HG03135 (cell line): Measurements from ENCODE around the gene ESPNL.

Source experiments
- ATAC-seq: cut with Tn5 transposase; IDR thresholded peaks from one replicate; pipeline ENCODE4 v1.9.1; 2021; ENCODE audit warnings: mild to moderate bottlenecking, moderate library complexity; ENCODE audit not compliant: unreplicated experiment

ESPNL gene

DNA sequence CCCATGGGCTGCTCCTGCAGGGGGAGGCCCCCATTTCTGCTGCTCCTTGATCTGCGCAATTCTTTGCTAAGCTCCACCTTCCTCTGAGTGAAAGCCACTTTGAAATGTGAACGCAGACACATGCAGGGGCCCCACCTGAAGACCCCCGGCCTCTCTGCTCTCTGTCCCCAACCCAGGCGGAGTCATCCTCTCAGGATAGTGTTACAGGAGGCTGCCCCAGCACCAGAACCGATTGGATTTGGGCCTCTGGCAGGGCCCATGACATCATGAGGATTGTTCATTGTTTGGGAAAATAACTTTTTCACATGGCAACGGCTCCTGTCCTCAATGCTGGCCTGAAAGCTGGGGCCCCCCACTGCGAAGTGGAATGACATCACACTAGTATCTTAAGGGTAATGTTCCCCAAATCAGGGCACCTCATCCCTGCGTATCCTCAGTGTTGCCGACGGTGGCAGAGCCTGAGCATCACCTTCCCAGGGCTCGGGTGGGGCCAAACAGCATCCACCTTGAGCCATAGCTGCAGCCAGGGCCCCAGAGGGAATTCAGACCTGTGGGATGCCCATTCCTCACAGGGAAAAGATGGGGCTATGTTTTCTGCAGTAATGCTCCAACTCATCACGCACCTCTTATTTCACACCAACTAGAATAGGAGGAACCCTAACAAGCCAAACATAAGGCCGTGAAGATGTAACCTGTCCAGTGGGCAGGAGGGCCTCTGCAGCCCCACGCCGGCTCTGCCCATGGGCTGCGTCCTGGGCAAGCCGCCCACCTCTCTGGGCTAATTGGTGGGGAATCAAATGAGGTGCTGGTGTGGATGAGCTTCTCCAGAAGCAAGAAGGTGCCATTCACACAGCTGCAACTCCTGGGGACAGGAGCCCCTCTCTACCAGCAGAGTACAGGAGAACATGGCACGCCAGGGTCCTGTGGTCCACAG, 55.9 kb downstream of the ESPNL start:
- ATAC-seq, result no peak

DNA sequence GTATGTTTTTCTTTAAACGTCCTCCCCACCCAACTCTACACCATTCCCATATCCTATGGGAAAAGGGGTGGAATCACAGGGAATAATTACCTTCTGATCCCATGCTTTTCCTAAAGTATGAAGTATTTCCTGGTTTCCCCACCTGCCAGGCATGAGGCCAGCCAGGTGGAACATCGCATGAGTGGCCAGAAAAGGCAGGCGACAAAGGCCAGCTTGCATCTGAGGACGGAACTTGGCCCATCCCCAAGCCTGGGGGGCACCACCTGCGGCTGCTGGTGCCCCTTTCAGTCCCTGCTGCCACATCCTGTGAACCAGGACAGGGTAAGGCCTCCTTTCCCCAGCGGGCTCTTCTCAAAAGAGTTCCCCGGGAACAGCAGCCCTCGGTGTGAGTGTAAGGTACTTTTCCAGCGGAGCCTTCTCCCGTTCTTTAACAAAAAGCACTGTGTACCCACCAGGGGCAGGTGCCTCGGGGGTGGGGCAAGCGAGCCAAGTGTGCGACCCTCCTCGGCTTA, 57.4 kb downstream of the ESPNL start:
- ATAC-seq, result no peak

DNA sequence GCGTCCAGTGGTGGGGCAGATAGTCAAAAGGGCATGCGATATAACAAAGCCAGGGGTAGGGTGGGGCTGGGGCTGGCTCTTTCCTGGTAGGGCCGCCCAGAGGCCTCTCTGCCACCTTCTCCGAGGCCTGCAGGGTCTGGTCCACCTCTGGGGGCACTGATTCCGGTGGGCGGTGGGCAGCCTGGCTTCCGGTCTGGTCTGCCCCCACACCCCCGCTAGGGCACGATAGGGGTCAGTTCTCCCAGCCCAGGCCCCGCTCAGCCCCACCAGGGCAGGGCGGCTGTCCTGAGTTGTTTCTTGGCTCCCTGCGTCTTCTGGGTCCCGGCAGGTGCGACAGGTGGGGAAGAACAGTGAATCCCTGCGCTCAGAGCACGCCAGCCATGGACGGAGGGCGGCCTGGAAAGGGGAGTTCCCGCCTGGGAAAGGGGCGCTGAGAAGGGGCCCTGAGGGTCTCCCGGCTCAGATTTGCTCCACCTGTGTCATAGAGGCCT, 57.9 kb downstream of the ESPNL start:
- ATAC-seq, result no peak

DNA sequence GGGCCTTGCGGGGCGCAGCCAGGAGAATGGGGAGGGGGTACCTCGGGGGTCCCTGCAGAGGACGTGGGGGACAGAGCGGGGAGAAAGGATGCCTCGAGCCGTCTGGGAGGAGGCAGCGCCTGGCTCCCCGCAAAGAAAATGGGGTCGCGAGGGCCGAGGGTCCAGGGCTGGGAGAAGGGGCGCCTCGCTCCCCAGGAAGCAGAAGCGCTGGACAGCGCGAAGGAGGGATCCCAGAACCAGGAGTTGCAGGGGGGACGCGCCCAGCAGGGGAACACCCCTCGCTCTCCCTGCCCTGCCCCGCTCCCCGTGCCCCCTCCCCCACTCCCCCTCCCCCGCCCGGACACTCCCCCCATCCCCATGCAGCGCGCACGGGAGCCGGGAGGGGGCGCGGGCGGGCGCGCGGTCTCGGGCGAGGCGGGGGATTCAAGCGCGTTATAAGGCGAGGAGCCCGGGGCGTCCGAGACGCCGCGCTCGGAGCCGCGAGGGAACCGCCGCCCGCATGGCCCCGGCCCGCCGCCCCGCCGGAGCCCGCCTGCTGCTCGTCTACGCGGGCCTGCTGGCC, 58.5 kb downstream of the ESPNL start, which contains the start of gene ERFE:
Gene ERFE, plus strand, starts transcription at position 462 of the 562 bp plus-strand sequence. Its CDS starts 38 bp downstream, at position 500.
- no peak for ATAC-seq

DNA sequence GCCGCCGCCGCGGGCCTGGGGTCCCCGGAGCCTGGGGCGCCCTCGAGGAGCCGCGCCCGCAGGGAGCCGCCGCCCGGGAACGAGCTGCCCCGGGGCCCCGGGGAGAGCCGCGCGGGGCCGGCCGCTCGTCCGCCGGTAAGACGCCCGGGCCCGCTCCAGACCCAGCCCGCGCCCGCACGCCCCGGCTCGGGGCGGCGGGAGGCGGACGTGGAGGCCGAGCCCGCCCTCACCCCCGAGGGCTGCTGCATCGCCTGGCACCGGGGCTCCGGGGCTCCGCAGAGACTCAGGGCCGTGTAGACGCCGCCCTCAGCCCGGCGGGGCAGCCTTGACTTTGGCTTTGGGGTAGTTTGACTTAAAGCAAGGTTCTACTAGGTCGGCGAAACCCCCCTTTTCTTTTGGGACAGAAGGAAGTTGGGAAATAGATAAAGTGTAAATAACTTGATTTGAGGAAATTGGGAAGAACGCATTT, 59.0 kb downstream of the ESPNL start:
- ATAC-seq, result no peak

DNA sequence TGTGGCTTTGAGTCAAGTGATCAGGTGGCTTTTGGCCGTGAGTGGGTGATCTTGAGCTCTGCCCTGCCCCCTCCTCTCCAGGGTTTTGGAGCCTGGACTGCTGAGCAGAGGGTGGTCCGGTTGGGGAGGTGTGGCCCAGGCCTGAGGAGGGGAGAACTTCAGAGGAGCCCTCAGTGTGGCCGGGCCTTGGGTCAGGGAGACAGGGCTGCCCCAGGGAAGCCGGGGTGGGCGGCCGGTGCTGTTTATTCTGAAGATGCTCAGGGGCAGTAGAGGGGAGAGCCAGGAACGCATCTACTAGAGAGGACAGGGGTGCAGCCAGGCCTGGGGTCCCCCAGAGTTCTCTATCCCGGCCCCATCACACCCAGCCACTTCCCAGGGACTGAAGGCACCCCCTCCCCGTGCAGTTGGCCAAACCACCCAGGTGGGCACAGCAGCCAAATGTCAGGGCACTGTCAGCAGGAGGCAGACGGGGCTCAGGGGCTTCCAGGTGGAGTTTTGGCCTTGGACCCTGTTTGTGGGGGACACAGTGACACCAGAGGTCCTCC, 59.6 kb downstream of the ESPNL start:
- no peak for ATAC-seq

DNA sequence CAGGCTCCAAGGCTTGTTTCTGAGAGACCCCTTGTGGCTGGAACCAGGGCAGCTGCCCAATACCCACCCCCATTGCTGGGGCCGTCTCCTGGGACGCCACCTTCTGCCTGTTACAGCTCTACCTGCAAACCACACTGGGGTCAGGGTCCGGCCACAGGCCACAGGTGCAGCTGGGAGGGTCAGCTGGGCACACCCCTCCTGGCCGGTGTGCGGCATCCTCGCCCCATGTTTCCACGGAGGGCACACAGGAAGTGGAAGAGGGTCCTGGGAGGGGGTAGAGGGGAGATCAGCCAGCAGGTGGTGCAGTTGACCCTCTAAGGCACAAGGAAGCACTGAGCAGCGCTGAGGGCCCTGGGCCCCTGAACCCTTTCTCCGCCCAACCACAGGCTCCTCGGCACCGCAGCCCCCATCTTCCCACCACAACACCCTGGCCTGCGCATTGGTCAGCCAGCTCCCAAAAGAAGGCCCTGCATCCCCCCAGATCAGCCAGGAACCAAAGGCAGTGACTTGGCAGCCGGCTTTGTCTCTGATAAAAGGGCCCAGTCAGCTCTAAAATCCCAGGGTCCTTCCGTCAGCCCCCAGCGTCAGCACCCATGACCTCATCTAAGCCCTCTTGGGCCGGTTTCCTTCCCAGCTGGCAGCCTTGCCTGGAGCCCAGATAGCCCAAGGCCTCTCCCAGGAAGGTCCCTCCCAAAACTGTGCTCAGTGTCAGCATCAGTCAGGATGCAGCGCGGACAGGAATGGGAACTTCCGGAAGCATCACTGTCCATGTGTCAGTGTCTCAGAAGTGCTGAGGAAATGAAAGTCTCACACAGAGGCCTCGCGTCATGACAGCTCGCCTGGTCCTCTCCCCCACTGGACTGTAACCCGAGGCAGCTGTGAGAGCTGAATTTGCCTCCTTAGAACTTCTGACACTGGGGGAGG, 60.3 kb downstream of the ESPNL start:
- no peak for ATAC-seq

DNA sequence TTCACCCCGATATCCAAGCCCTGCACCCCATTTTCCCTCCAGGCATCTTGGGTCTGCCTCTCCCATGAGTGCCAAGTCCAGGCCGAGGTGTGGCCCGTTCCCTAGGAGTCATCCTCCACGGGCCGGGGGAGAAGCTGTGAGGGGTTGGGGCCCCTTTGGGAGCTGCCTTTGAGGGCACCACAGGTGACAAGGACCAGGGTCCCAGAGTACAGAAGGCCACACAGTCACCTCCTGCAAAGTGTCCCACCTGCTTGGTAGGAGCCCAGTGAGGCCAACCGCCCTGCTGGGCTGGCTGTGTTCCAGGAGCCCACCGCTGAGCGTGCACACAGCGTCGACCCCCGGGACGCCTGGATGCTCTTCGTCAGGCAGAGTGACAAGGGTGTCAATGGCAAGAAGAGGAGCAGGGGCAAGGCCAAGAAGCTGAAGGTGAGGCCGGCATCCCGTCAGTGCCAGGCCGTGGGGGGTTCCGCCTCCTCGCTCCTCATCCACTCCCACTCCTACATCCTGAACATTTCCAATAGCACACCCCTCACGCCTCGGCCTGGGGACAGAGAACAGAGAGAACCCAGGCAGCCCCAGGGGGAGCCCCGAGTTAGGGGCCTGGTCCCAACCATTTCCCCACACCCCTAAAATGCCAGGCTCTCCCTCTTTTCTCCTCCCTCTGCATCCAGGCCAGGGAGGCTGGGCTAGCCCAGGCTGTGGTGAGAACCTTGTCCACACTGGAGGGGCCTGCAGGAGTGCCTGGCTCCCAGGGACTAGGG, 61.3 kb downstream of the ESPNL start:
- no peak for ATAC-seq

DNA sequence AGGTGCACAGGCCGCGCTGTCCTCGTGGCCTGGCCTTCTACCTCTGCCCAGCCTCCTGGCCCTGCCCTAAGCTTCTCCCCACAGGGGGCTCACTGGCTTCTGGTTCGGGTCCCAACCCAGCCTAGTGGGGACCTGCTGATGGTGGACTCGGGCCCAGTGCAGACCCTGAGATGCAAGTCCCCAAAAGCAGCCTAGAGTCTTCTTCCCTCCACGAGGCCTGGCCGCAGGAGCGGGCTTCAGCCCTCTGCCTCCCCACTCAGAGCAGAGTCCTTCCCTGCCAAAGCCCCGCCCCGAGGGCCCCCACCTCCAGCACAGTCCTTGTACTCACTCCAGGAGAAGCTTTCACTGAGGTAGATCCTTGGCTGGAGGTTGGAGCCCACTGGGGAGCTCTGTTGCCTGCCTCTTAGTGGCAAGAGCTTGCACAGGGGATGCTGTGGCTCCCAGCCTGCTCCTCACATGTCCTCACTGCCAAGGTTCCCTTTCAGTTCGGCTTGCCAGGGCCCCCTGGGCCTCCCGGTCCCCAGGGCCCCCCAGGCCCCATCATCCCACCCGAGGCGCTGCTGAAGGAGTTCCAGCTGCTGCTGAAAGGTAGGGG, 62.2 kb downstream of the ESPNL start:
- ATAC-seq, result no peak

DNA sequence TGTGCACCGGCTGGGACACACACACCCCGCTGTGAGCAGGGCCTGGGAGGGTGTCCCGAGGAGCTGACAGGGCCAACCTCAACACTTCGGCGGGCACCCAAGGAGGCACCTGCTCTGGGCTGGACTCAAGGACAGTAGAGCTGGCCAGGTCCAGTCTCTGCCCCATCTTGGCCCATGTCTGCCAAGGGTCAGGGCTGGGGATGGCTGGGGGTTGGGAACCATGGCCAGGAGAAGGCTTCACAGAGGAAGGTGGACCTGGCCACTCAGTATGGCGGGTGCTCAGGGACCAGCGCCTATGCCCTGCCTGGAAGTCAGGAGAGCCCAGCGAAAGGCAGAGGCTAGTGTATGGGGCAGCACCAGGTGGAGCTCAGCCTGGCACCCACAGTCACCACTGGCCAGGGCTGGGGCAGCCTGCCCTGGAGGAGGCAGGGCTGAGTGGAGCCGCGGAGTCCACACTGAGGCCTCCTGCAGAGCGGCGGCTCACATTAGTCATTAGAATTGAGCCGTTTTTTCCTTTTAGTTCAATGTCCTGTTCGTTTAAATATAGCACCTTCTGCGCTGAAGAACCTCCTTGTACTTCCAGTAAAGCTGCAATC, 62.8 kb downstream of the ESPNL start:
- ATAC-seq, result no peak

DNA sequence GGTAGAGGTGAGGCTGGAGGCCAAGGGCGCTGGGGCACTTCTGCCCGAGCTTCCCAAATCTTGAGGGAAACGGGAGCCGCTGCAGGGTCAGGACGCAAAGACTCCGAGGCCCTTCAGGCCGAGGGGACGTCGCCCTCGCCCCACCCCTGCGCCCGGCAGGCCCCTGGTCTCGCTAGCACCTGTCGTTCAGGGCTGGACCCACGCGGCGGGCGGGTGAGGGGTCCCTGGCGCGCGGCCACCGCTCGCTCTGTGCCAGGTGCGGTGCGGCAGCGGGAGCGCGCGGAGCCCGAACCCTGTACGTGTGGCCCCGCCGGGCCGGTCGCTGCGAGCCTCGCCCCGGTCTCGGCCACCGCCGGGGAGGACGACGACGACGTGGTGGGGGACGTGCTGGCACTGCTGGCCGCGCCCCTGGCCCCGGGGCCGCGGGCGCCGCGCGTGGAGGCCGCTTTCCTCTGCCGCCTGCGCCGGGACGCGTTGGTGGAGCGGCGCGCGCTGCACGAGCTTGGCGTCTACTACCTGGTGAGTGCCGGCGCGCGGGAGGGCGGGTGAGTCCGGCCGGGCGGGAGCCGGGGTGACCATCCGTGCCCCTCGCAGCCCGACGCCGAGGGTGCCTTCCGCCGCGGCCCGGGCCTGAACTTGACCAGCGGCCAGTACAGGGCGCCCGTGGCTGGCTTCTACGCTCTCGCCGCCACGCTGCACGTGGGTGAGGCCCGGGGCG, 63.5 kb downstream of the ESPNL start:
- ATAC-seq, result no peak

DNA sequence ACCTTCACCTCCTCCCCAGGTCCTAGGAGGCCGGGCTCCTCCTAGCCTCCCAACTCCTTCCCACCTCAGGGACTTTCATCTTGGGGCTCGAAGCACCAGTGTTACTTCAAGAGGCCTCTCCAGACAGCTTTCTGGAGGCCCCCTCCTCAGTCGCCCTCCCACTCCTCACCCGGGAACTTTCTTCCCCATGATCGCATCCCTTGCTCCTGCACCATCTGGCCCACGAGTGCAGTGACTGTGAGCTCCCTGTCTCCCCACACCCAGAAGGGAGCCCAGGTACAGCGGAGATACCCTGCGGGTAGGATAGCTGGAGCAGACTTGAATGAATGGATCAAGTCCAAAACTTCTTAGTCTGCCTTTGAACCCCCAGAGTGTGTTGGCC, 64.8 kb downstream of the ESPNL start:
- ATAC-seq, result no peak

DNA sequence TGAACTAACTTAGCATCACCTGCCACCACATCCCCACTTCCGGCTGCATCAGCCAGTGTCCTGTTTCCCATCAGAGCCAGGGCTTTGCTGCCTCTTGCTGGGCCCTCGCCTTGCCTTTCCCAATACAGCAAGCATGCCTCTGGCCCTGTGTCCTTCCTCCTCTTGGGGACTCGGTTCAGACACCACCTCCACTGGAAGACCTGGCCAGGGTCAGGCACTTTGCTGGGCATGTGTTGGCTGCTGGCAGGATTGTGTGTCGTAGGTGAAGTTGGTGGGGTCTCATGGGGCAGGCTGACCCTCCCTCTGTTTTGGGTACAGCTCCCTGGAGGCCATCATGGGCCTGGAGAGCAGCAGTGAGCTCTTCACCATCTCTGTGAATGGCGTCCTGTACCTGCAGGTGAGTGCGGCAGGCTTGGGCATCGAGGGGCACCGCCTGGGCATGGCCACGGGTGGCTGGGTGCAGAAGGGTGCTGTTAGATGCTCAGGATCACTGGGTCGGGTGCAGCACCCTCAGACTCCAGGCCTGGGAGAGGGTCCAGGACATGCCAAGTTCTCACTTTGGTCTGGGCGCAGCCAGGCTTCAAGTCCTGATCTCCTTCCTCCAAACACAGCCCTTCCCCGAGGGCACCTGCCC, 65.3 kb downstream of the ESPNL start:
- ATAC-seq, result no peak

DNA sequence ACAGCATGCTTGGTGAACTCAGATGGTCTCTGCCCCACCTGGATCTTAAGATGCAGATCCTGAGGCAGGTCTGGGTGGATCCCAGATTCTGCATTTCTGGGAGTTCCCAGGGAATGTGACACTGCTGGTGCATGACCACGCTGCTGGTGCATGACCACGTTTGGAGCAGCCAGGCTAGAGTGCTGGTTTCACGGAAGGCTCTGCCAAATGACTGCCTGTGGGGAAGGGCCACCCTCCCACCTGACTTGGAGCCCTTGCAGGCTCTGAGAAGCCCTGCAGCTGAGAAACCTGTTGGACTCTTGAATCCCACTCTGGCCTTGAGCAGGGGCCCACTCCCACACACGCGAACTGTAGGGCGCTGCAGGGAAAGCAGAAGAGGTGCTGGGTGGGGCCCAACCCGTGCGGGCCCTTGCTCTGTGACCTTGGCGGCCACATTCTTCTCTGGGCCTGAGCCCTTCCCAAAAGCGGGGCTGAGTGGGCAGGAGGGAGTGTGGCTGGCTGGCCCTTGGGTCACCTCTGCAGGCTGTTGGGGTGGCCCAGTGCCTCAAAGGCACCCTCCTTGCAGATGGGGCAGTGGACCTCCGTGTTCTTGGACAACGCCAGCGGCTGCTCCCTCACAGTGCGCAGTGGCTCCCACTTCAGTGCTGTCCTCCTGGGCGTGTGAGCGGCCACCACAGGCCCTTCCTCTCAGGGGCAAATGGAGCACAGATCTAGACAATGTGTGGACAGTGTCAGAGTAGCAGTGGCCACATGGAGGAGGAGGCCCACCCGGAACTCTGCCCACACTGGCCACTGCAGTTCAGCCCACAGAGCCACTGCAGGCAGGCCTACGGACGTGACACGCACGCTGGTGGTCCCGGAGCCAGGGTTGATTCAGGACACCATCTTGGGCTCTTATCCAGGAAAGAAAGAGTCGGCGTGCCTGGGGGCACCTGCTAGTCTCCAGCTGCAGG, 66.5 kb downstream of the ESPNL start:
- ATAC-seq, result no peak

DNA sequence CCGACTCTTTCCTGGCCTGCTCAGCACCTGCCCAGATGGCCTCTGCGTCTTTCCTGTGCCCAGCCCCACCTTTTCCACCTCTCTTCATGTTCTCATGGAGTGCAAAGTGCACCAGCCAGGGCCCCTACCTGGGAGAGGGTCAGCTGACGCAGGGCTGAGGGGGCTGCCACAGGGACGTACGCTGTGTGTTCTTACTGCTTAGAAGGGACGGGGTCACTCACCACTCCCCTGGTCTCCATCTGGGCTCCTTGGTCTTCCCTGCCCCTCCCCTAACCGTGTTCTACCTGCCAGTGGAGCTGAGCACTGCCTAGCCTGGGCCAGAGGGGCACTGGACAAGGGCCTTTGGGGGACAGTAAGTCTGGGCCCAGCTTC, 67.2 kb downstream of the ESPNL start:
- no peak for ATAC-seq

DNA sequence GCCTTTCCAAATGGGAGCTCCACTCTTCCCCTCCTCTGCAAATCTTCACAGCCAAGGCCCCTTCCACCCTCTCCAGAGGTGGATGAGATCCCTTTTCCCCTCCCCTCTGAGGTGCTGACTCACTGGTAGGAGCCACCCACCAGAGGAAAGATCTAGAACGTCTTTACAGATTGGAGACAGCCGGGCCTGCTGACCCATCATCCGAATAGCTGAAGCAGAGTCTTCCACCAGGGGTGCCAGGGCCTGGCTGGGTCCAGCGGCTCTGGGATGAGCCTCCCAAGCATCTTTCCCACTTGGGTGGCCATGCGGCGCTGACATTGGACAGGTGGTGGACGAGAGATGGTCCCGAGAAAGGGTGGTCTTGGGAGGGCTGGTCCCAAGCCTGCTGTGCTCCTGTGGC, 67.6 kb downstream of the ESPNL start:
- no peak for ATAC-seq
